Loucy (cell line): ENCODE results near the gene WBP2.

ENCODE experiments used
- H2AFZ ChIP-seq: fragments of 200-600 bp; sonication (generic); 2 replicates; pipeline ENCODE4 v1.6.0; 2016; ENCODE audit warnings: antibody characterized with exemption, mild to moderate bottlenecking, low read length, moderate library complexity
- H3F3A ChIP-seq: fragments of 200-600 bp; 2 replicates; pipeline ENCODE4 v1.6.0; 2016; ENCODE audit warnings: antibody characterized with exemption, low read depth, mild to moderate bottlenecking
- H3K27me3 ChIP-seq: fragments of 200-600 bp; sonication (generic); 2 replicates; pipeline ENCODE4 v1.6.1; 2014; ENCODE audit warnings: low read length, mild to moderate bottlenecking; ENCODE audit not compliant: insufficient read depth, poor library complexity, severe bottlenecking
- H3K36me3 ChIP-seq: fragments of 200-600 bp; sonication (generic); 2 replicates; pipeline ENCODE4 v1.6.1; 2016; ENCODE audit warnings: low read length; ENCODE audit not compliant: insufficient read depth
- H3K4me1 ChIP-seq: fragments of 200-600 bp; sonication (generic); 2 replicates; pipeline ENCODE4 v1.5.1; 2014; ENCODE audit warnings: low read length, mild to moderate bottlenecking; ENCODE audit not compliant: insufficient read depth, poor library complexity, severe bottlenecking
- H3K4me2 ChIP-seq: fragments of 200-600 bp; sonication (generic); 2 replicates; pipeline ENCODE4 v1.6.0; 2014; ENCODE audit warnings: antibody characterized with exemption, low read length, low read depth, mild to moderate bottlenecking; ENCODE audit not compliant: poor library complexity, severe bottlenecking
- H3K4me3 ChIP-seq: fragments of 200-600 bp; sonication (generic); 2 replicates; pipeline ENCODE4 v1.5.1; 2014; ENCODE audit warnings: low read length, mild to moderate bottlenecking, mixed read lengths; ENCODE audit not compliant: poor library complexity, severe bottlenecking
- H3K79me2 ChIP-seq: fragments of 200-600 bp; sonication (generic); 2 replicates; pipeline ENCODE4 v1.6.1; 2014; ENCODE audit warnings: low read length; ENCODE audit not compliant: insufficient read depth
- H3K9ac ChIP-seq: fragments of 200-600 bp; sonication (generic); 2 replicates; pipeline ENCODE4 v1.6.0; 2014; ENCODE audit warnings: mild to moderate bottlenecking, low read depth, low read length, moderate library complexity; ENCODE audit not compliant: poor library complexity, severe bottlenecking
- H3K9me2 ChIP-seq: fragments of 200-600 bp; sonication (generic); replicated peaks from 2 replicates; pipeline ENCODE4 v1.6.1; 2016; ENCODE audit warnings: low read depth, low read length, mixed read lengths
- H3K9me3 ChIP-seq: fragments of 200-600 bp; sonication (generic); 2 replicates; pipeline ENCODE4 v1.6.1; 2014; ENCODE audit warnings: mild to moderate bottlenecking, antibody characterized with exemption, low read length, low read depth; ENCODE audit not compliant: insufficient read depth
- H4K20me1 ChIP-seq: fragments of 200-600 bp; sonication (generic); 2 replicates; pipeline ENCODE4 v1.6.0; 2014; ENCODE audit warnings: antibody characterized with exemption, low read length, mild to moderate bottlenecking; ENCODE audit not compliant: insufficient read depth, poor library complexity, severe bottlenecking
- CTCF ChIP-seq: fragments of 200-600 bp; sonication (generic); conservative IDR thresholded peaks from 2 replicates; pipeline ENCODE4 v1.5.1; 2014; ENCODE audit warnings: mild to moderate bottlenecking, antibody characterized with exemption, low read length
- EZH2phosphoT487 ChIP-seq: fragments of 200-600 bp; IDR thresholded peaks from 2 replicates; pipeline ENCODE4 v1.6.1; 2018; ENCODE audit warnings: antibody characterized with exemption, mild to moderate bottlenecking, moderate library complexity, borderline replicate concordance

The WBP2 gene

GRCh38 chr17:75808905-75809621, 46.1 kb downstream of the WBP2 start:
- peaks cover 8% of the 10 kb centered on the region for H4K20me1 ChIP-seq
- TF ChIP-seq CTCF (no peak), EZH2phosphoT487 (no peak)

GRCh38 chr17:75808549-75808904, 46.6 kb downstream of the WBP2 start:
- Histone ChIP-seq H3K9ac (no peak overlapping the region), H3F3A (no peaks in the 10 kb centered on the region), H3K9me3 (no peaks in the 10 kb centered on the region), H3K79me2 (peaks cover 38% of the 10 kb centered on the region), H3K4me2 (no peak overlapping the region), H3K9me2 (no peaks in the 10 kb centered on the region), H3K27me3 (no peaks in the 10 kb centered on the region), H3K4me3 (no peak overlapping the region), H2AFZ (no peak overlapping the region), H3K4me1 (no peaks in the 10 kb centered on the region), H4K20me1 (peaks cover 8% of the 10 kb centered on the region), H3K36me3 (peaks cover 45% of the 10 kb centered on the region; the same call in 1 of the 2 replicates)
- TF ChIP-seq EZH2phosphoT487: no peak
- TF ChIP-seq CTCF: no peak

More at GRCh38 chr17:75808905-75809621, 46.1 kb downstream of the WBP2 start:
- Histone ChIP-seq H3K9me2 (no peaks in the 10 kb centered on the region), H3K27me3 (no peaks in the 10 kb centered on the region), H3K36me3 (peaks cover 50% of the 10 kb centered on the region; the same call in 1 of the 2 replicates), H3K4me3 (no peak overlapping the region), H3K4me1 (no peaks in the 10 kb centered on the region), H3F3A (no peaks in the 10 kb centered on the region), H2AFZ (no peak overlapping the region), H3K79me2 (peaks cover 33% of the 10 kb centered on the region; the same call in 1 of the 2 replicates), H3K9ac (no peak overlapping the region), H3K9me3 (no peaks in the 10 kb centered on the region), H3K4me2 (no peak overlapping the region)

GRCh38 chr17:75807861-75808260, 47.3 kb downstream of the WBP2 start:
- Histone ChIP-seq H3K9me2 (no peaks in the 10 kb centered on the region), H4K20me1 (peaks cover 8% of the 10 kb centered on the region), H3K36me3 (peaks cover 38% of the 10 kb centered on the region; the same call in 1 of the 2 replicates), H2AFZ (no peak overlapping the region), H3K4me2 (no peak overlapping the region), H3K79me2 (peaks cover 42% of the 10 kb centered on the region), H3K9ac (no peak overlapping the region), H3K4me1 (no peaks in the 10 kb centered on the region), H3F3A (no peaks in the 10 kb centered on the region), H3K4me3 (no peak overlapping the region), H3K27me3 (no peaks in the 10 kb centered on the region), H3K9me3 (no peaks in the 10 kb centered on the region)
- no peak for TF ChIP-seq EZH2phosphoT487
- TF ChIP-seq CTCF: no peak
